CD8-positive, alpha-beta memory T cell (primary cell): ENCODE measurements around the gene JUP. TPM values are rescaled to one million over a fixed set of nuclear protein-coding genes. Genes with fewer than 3 reads are reported as not detected.

ENCODE experiments used
- CTCF ChIA-PET: fragments of 350-600 bp; sonication (Branson Sonifier 250); formaldehyde crosslinking; loops from one replicate; lab custom pipeline; 2021; ENCODE audit warnings: antibody characterized with exemption; lab: Charles Lee
- POLR2A ChIA-PET: fragments of 350-600 bp; sonication (Branson Sonifier 250); formaldehyde crosslinking; loops from one replicate; lab custom pipeline; 2021; ENCODE audit warnings: antibody characterized with exemption; lab: Charles Lee
- DNase-seq, 5 donors: peaks; one replicate each; pipeline versions ENCODE4 v3.0.0 to v3.0.0-alpha.2; 2020 to 2022; ENCODE audit warnings: mixed read lengths in 1 of 5
- H3K27ac ChIP-seq: one replicate; pipeline ENCODE4 v1.7.0; 2013; ENCODE audit warnings: low read depth, mild to moderate bottlenecking, low read length, moderate library complexity
- H3K27me3 ChIP-seq: 2 replicates; pipeline ENCODE4 v1.7.0; 2013; ENCODE audit warnings: low read length, mild to moderate bottlenecking; ENCODE audit not compliant: insufficient read depth, poor library complexity, severe bottlenecking
- H3K36me3 ChIP-seq: 2 replicates; pipeline ENCODE4 v1.7.0; 2013; ENCODE audit warnings: mild to moderate bottlenecking, low read length, moderate library complexity; ENCODE audit not compliant: insufficient read depth
- H3K4me1 ChIP-seq: 2 replicates; pipeline ENCODE4 v1.7.0; 2013; ENCODE audit warnings: mild to moderate bottlenecking, low read length, moderate library complexity; ENCODE audit not compliant: insufficient read depth
- H3K4me3 ChIP-seq: 2 replicates; pipeline ENCODE4 v1.7.0; 2013; ENCODE audit warnings: mild to moderate bottlenecking, low read length
- H3K9me3 ChIP-seq: 2 replicates; pipeline ENCODE4 v1.7.0; 2013; ENCODE audit warnings: mild to moderate bottlenecking, low read length
- H3K27ac Mint-ChIP-seq, 8 donors: one replicate each; pipeline ENCODE4 v1.8.0; 2020 to 2021; ENCODE audit warnings: mixed read lengths in 8 of 8, mild to moderate bottlenecking in 6 of 8, inconsistent platforms in 3 of 8, moderate library complexity in 3 of 8
- H3K27me3 Mint-ChIP-seq, 2 donors: one replicate each; pipeline ENCODE4 v1.8.0; 2020 to 2021; ENCODE audit warnings: mixed read lengths in 2 of 2, mild to moderate bottlenecking in 1 of 2, moderate library complexity in 1 of 2
- H3K36me3 Mint-ChIP-seq, 3 donors: one replicate each; pipeline ENCODE4 v1.8.0; 2020 to 2021; ENCODE audit warnings: mixed read lengths in 3 of 3, inconsistent platforms in 1 of 3, mild to moderate bottlenecking in 1 of 3
- H3K4me1 Mint-ChIP-seq, 3 donors: one replicate each; pipeline ENCODE4 v1.8.0; 2020 to 2021; ENCODE audit warnings: mixed read lengths in 3 of 3, inconsistent platforms in 1 of 3, mild to moderate bottlenecking in 1 of 3
- H3K4me3 Mint-ChIP-seq, 7 donors: one replicate each; pipeline ENCODE4 v1.8.0; 2020 to 2021; ENCODE audit warnings: mixed read lengths in 7 of 7, mild to moderate bottlenecking in 6 of 7, moderate library complexity in 4 of 7, inconsistent platforms in 2 of 7
- H3K9me3 Mint-ChIP-seq, 5 donors: one replicate each; pipeline ENCODE4 v1.8.0; 2020 to 2022; ENCODE audit warnings: mixed read lengths in 5 of 5, mild to moderate bottlenecking in 3 of 5, moderate library complexity in 2 of 5, inconsistent platforms in 1 of 5
- polyA plus RNA-seq: library from polyadenylated mRNA; unstranded; fragments of 300-500 nt; fragmentation: Illumina TruSeq; gene quantifications from one replicate; pipeline ENCODE4 v1.2.3, GENCODE V29; 2021
- total RNA-seq, 2 experiments: library from RNA; stranded (reverse); gene quantifications; one replicate each; pipeline ENCODE4 v1.2.3, GENCODE V29; 2021

The JUP gene
- total and polyA plus RNA-seq, 3 experiments from 2014 or later: 0.33 to 0.35 TPM; not detected in 1

DNA sequence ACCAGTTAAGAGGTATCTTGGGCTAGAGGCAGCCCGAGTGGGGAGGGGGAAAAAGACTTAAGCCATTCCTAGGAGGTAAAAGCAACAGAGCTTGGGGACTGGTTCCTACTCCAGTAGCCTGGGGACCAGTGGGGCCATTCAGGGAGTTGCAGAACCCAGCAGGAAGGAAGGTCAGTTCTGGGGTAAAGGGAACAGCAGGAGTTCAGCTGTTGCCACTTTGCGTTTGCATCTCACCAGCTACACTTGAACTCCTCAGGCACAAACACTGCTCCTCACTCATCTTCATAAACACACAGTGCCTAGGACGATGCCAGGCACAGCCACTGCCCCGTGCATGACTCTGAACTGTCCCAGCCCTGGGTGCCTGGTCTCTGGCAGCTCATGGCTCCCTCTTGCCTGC is 56.0 kb downstream of the JUP start:
- H3K9me3 ChIP-seq: no peaks in the 10 kb centered on the region
- Mint-ChIP-seq H3K36me3 (peaks cover 0 to 2% (median 0%) of the 10 kb centered on the region in 3 donors), H3K9me3 (no peaks in the 10 kb centered on the region), H3K27me3 (peaks cover 18 to 42% of the 10 kb centered on the region in 2 donors), H3K27ac (peak overlapping the region in 1 of 8 donors; percentile 58), H3K4me3 (no peak overlapping the region), H3K4me1 (peaks cover 0 to 9% (median 4%) of the 10 kb centered on the region in 3 donors)
- H3K27ac ChIP-seq: no peak overlapping the region
- H3K27me3 ChIP-seq: peaks cover 13% of the 10 kb centered on the region
- CTCF ChIA-PET: no interaction called here
- no peaks in the 10 kb centered on the region for H3K4me1 ChIP-seq
- no peak overlapping the region for H3K4me3 ChIP-seq
- no peaks in the 10 kb centered on the region for H3K36me3 ChIP-seq
- POLR2A ChIA-PET: no interaction called here
- no peak for DNase-seq

DNA sequence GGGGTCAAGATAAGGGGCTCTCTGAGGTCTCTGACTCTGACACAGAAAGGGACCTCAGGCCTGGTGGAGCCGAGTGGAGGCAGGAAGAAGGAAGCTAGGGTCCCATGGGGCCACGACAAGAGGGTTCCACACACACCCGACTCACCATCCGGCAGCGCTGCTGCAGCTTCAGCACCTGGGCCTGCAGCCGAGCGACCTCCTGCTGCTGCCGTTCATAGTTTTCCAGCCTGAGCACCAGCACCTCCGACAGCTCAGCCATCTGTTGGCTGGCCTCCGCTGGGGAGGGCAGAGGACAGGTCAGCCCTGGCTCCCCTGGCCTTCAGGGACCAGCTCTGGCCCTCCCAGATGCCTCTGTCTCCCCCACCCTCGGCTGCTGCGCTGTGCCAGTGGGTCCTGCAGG is 58.5 kb downstream of the JUP start:
- POLR2A ChIA-PET: no interaction called here
- H3K27me3 Mint-ChIP-seq: peaks cover 16 to 47% of the 10 kb centered on the region in 2 donors
- H3K36me3 Mint-ChIP-seq: peaks cover 0 to 2% (median 0%) of the 10 kb centered on the region in 3 donors
- no peak overlapping the region for H3K4me3 Mint-ChIP-seq
- peaks cover 0 to 2% (median 0%) of the 10 kb centered on the region in 3 donors for H3K4me1 Mint-ChIP-seq
- CTCF ChIA-PET: no interaction called here
- no peaks in the 10 kb centered on the region for H3K9me3 Mint-ChIP-seq
- DNase-seq: no peak
- no peak overlapping the region for H3K27ac Mint-ChIP-seq
- no peaks in the 10 kb centered on the region for H3K9me3 ChIP-seq
- no peak overlapping the region for H3K27ac ChIP-seq
- no peaks in the 10 kb centered on the region for H3K36me3 ChIP-seq
- H3K4me1 ChIP-seq: no peaks in the 10 kb centered on the region
- H3K27me3 ChIP-seq: peaks cover 8% of the 10 kb centered on the region
- no peak overlapping the region for H3K4me3 ChIP-seq

DNA sequence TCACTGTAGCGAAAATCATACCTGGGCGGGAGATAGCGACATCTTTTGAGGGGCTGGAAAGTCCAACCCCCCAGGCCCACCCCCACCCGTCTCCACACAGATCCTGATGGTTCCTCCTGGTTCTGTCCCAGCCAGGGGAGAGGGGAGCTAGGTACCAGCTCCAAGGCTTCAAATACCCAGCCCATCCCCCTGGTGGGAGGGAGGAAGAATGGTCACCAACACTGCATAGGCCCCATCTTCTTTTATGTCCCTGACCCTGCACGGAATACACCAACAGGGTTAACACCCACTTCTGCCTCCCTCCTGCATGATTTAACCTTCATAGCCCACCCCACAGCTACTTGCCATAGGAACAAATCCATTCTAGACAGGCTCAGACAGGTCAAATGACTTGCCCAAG is 61.4 kb downstream of the JUP start:
- Histone ChIP-seq H3K4me3 (no peak overlapping the region), H3K36me3 (no peaks in the 10 kb centered on the region), H3K27ac (no peak overlapping the region), H3K27me3 (no peaks in the 10 kb centered on the region), H3K9me3 (no peaks in the 10 kb centered on the region), H3K4me1 (no peaks in the 10 kb centered on the region)
- ChIA-PET POLR2A (no interaction called here), CTCF (interaction anchor here (1.2 kb wide), 1 partner anchor 76 kb away, joined by 3 read pairs; no protein-coding TSS in a partner anchor)
- Mint-ChIP-seq H3K27me3 (peaks cover 10 to 40% of the 10 kb centered on the region in 2 donors), H3K4me3 (no peak overlapping the region), H3K4me1 (no peaks in the 10 kb centered on the region), H3K9me3 (no peaks in the 10 kb centered on the region), H3K27ac (no peak overlapping the region), H3K36me3 (peaks cover 0 to 2% (median 0%) of the 10 kb centered on the region in 3 donors)
- no peak for DNase-seq

DNA sequence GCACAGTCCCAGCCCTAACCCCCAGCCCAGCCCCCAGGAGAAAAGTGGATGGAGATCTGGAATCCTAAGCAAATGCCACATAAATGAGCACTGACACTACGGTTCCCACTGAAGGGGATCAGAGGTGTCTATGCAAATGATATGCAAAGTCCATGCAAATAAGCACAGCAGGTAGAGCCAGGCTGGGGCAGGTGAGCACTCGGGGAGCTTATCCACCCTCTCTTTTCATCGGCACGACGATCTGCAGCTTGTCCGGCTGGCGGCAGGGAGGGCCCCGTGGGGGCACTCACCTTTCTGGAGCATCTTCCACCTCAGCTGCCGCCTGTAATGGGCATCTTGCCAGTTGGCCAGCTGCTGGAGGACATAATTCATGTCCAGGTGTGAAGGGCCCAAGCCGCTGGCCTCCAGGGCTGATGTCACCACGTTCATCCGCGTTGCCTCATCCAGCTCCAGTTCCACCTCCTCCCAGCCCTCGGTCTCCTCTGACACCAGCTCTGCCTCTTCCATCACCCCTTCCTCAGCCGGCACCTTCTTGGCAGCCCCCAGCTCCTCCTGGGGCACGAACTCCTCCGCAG is 61.9 kb downstream of the JUP start:
- no peaks in the 10 kb centered on the region for H3K36me3 ChIP-seq
- H3K4me3 ChIP-seq: no peak overlapping the region
- no peaks in the 10 kb centered on the region for H3K27me3 ChIP-seq
- ChIA-PET CTCF (no interaction called here), POLR2A (no interaction called here)
- no peaks in the 10 kb centered on the region for H3K9me3 Mint-ChIP-seq
- no peak for DNase-seq
- peaks cover 0 to 2% (median 0%) of the 10 kb centered on the region in 3 donors for H3K36me3 Mint-ChIP-seq
- no peaks in the 10 kb centered on the region for H3K4me1 ChIP-seq
- no peaks in the 10 kb centered on the region for H3K9me3 ChIP-seq
- H3K27ac Mint-ChIP-seq: no peak overlapping the region
- no peaks in the 10 kb centered on the region for H3K4me1 Mint-ChIP-seq
- H3K4me3 Mint-ChIP-seq: no peak overlapping the region
- H3K27me3 Mint-ChIP-seq: peaks cover 10 to 40% of the 10 kb centered on the region in 2 donors
- H3K27ac ChIP-seq: no peak overlapping the region

DNA sequence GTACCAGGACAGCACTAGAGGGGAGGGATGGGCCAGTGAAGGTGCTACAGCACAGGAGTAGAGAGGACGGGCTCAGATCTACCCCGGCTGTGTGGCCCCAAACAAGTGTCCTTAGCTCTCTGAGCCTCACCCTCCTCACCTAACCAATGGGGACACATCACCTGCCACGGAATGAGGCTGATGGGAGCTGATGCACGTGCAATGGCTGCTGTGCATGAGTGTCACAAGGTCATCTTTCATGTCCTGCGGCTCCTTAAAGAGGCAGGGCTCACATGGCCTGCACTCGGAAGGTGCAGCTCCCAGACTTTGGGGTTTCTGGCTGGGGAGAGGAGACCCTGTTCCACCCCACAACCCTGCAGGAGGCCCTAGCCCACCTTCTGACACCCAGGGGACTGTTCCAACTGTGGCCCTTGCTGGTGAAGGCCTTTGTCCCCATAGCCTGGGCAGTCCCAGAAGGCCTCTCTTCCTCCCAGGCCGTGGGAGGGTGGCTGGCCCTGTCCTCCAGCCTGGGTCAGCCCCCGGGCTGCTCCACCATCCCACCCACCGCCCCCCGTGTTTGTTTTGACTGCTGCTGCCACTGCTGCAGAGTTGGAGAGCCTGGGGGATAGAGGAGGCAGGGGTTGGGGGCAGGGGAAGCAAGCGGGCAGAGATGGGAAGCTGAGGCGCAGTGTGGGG is 62.6 kb downstream of the JUP start:
- Histone ChIP-seq H3K36me3 (no peaks in the 10 kb centered on the region), H3K4me3 (no peak overlapping the region), H3K4me1 (no peaks in the 10 kb centered on the region), H3K9me3 (no peaks in the 10 kb centered on the region), H3K27me3 (no peaks in the 10 kb centered on the region), H3K27ac (no peak overlapping the region)
- Mint-ChIP-seq H3K4me3 (peak overlapping the region in 1 of 7 donors; percentile 75), H3K36me3 (peaks cover 0 to 2% (median 0%) of the 10 kb centered on the region in 3 donors), H3K4me1 (no peaks in the 10 kb centered on the region), H3K27ac (no peak overlapping the region), H3K9me3 (no peaks in the 10 kb centered on the region), H3K27me3 (peaks cover 10 to 40% of the 10 kb centered on the region in 2 donors)
- ChIA-PET POLR2A (no interaction called here), CTCF (no interaction called here)
- no peak for DNase-seq

DNA sequence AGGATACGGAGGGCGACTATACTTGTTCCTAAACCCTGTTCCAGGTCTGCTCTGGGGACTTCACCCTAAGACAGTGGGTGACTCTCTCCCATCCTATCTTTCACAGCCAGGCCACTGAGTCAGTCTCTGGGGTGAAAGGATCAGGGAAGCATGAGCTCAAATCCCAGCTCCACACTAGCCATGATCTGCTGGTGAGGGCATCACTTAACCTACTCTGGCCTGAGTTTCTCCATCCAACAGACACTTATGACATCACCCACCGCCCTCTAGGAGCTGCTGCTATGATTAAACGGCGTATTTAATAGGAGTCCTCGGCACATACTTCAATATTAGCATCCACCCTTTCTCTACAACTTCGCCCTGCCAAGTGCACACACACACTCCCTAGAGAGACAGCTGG is 64.3 kb downstream of the JUP start:
- Histone ChIP-seq H3K36me3 (no peaks in the 10 kb centered on the region), H3K4me3 (no peak overlapping the region), H3K27ac (no peak overlapping the region), H3K9me3 (no peaks in the 10 kb centered on the region), H3K4me1 (no peaks in the 10 kb centered on the region), H3K27me3 (no peaks in the 10 kb centered on the region)
- ChIA-PET CTCF (no interaction called here), POLR2A (no interaction called here)
- H3K9me3 Mint-ChIP-seq: no peaks in the 10 kb centered on the region
- no peak overlapping the region for H3K4me3 Mint-ChIP-seq
- H3K4me1 Mint-ChIP-seq: peaks cover 0 to 5% (median 4%) of the 10 kb centered on the region in 3 donors
- no peak overlapping the region for H3K27ac Mint-ChIP-seq
- H3K27me3 Mint-ChIP-seq: peaks cover 10 to 33% of the 10 kb centered on the region in 2 donors
- peaks cover 0 to 2% (median 0%) of the 10 kb centered on the region in 3 donors for H3K36me3 Mint-ChIP-seq
- no peak for DNase-seq

DNA sequence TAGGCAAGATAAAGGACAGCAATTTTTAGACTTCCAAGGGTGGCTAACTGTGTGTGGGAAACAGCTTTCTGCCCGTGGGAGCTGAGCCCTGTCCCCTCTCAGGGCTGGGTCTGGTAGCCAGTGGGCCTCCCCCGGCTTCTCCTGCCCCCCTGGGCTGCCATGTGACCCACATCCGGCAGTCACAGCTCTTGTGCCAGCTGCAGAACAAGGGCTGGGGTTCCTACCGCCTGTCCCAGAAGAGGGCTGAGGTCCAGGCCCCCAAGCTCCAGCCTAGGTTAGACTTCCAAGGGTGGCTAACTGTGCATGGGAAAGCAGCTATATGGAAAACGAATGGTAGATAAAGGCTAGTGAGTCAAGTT is 68.2 kb downstream of the JUP start:
- Histone ChIP-seq H3K4me1 (no peaks in the 10 kb centered on the region), H3K27me3 (no peaks in the 10 kb centered on the region), H3K4me3 (no peak overlapping the region), H3K36me3 (no peaks in the 10 kb centered on the region), H3K9me3 (no peaks in the 10 kb centered on the region), H3K27ac (no peak overlapping the region)
- CTCF ChIA-PET: interaction anchor here (1.0 to 1.2 kb wide), 3 partner anchors 8 to 40 kb away, joined by 3 read pairs; no protein-coding TSS in a partner anchor
- Mint-ChIP-seq H3K36me3 (no peaks in the 10 kb centered on the region), H3K4me3 (no peak overlapping the region), H3K4me1 (peaks cover 0 to 5% (median 4%) of the 10 kb centered on the region in 3 donors), H3K9me3 (no peaks in the 10 kb centered on the region), H3K27ac (no peak overlapping the region), H3K27me3 (peaks cover 6 to 22% of the 10 kb centered on the region in 2 donors)
- no peak for DNase-seq
- POLR2A ChIA-PET: no interaction called here
